SKM-1 treated with dmso at 0.1 percent for 144 hours (cell line): ENCODE results near the gene FBXO24.

Experiments used
- DNase-seq: peaks from one replicate; lab custom pipeline; 2025; ENCODE audit not compliant: unreplicated experiment; lab: John Stamatoyannopoulos, UW

Gene FBXO24

DNA sequence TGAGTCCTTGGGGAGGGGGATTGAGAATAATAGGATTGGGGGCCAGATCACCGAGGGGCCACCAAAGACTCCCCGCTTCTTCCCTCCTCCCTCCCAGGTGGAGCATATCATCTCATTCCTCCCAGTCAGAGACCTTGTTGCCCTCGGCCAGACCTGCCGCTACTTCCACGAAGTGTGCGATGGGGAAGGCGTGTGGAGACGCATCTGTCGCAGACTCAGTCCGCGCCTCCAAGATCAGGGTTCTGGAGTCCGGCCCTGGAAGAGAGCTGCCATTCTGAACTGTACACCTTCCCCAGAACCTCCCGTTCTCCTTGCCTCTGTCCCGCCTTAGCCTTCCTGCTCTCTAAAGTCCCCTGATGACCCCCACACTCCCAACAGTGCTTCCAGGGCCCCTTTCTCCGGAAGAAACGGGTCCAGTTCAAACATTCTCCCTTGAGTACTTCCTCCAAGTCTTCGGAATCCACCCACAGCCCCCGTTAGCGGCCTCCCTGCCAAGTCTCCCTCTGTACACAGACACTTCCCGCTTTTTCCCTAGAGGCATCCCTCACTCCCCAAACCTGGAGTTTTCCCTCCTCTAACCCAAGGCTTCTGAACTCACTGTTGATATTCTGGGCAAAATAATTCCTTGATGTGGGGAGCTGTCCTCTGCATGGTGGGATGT, 4.1 kb downstream of the FBXO24 start:
- no peak for DNase-seq

DNA sequence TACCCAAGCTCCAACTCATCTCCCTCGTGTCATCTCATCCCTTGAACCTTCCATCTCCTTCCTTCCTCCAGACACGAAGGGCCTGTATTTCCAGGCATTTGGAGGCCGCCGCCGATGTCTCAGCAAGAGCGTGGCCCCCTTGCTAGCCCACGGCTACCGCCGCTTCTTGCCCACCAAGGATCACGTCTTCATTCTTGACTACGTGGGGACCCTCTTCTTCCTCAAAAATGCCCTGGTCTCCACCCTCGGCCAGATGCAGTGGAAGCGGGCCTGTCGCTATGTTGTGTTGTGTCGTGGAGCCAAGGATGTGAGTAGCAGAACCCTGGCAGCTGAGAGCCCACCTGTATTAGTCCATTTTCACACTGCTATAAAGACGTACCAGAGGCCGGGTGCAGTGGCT, 5.5 kb downstream of the FBXO24 start:
- DNase-seq = no peak

DNA sequence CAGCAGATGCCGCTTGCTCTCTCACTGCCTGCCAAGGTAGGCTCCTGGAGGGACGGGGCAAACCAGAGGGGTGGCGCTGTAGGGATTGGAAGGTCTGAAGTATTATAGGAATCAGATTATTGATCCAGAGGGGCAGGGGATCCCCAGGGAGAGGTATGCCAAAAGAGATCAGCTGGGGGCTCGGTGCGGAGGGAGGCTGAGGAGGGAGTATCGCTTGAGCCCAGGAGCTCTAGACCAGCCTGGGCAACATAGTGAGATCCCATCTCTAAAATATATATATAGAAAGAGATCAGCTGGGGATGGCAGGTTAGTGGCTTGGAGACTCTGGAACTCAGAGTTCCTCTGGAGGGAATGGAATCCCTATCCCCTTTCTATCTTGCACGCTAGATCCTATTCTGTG, 9.1 kb downstream of the FBXO24 start:
- no peak for DNase-seq

DNA sequence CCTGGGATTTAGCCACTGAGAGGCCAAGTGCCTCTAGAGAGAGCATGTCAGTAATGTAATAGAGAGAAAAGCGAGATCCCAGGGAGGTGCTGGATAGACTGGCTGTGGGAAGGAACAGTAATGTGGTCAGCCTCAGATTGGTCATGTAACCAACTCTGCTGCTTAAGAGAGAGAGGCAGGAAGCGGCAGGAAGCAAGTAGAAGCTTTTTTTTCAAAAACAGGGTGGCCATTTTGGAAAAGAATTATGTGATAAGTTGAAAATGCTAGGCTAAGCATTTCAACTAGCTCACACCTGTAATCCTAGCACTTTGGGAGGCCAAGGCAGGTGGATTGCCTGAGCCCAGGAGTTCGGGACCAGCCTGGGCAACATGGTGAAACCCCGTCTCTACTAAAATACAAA, 12.3 kb downstream of the FBXO24 start:
- DNase-seq = no peak

DNA sequence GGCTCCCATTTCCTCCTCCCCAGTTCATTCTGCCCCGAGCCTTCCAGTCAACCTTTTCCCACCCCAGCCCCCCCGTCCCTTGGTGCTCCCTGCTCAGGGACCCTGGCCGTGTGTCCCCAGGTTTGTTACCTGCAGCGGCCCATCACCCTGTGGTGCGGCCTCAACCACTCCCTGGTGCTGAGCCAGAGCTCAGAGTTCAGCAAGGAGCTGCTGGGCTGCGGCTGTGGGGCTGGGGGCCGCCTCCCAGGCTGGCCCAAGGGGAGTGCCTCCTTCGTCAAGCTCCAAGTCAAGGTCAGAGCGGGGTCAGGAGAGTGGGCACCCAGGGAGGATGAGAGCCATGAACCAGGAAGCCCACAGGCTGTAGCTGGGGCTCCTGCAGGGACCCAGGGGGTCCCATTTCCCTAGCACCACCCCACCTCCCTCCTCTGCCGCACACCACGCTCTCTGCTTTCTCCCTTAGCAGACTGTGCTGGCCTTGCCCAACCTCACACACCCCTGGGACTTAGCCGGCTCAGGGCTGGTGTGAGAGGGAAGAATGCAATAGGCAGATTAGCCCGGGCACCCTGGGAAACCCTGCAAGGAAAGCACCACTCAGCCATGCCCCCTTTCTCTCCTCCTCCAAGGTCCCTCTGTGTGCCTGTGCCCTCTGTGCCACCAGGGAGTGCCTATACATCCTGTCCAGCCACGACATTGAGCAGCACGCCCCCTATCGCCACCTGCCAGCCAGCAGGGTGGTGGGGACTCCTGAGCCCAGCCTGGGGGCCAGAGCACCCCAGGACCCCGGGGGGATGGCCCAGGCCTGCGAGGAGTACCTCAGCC, 14.0 kb downstream of the FBXO24 start:
- DNase-seq = no peak

DNA sequence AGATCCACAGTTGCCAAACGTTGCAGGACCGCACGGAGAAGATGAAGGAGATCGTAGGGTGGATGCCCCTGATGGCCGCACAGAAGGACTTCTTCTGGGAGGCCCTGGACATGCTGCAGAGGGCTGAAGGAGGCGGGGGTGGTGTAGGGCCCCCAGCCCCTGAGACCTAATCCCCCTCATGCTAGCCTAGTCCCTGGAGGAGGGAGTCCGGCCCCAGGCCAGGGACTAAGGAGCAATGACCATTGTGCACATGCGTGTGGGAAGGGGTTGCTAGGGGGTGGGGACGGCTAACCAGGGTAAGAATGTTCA, 14.6 kb downstream of the FBXO24 start:
- DNase-seq = no peak

DNA sequence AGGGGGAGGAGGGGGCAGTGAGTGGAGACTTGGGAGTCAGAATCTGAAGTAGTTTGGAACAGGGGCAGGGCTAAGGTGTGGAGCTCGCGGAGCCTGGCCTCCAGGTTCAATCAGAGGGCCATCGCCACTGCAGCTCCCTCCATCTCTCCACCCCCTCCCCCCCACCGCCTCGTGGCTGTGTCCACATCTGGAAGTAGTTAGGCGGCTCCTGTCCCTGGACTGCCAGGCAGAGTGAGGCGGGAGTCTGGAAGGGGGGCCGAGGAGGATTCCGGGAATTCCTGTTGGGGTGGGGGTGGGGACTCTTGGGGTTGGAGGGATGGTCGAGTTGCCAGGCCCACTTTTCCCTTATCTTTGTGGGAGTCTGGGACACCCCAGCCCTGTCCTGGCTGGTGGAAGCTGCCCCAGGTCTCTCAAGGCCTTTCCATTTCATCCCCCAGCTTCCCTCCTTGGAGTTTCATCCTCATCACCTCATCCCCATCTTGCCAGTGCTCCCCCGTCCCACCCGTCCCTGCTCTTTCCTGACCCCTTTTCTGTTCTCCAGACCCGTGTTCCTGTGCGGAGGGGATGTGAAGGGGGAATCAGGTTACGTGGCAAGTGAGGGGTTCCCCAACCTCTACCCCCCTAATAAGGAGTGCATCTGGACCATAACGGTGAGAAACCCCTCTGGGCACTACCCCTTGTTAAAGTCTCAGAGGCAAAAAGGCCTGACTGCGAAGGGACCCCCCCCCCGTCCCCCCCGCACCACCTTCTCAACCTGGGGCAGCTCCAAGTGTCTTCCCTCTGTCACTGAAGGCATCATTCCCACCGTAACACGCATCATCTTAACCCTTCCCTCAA, 17.0 kb downstream of the FBXO24 start:
- DNase-seq = no peak

DNA sequence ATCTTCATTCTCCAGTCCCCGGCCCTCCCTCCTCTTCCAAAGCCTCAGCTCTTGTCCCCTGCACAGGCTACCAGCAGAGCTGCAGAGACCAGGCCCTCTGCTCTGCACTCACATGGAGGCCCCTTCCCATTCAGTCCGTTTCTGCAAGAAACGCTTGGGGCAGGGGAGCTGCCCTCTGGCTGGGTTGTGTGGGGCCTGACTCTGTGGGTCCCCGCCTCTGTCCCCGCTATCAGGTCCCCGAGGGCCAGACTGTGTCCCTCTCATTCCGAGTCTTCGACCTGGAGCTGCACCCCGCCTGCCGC, 17.5 kb downstream of the FBXO24 start:
- DNase-seq = no peak

DNA sequence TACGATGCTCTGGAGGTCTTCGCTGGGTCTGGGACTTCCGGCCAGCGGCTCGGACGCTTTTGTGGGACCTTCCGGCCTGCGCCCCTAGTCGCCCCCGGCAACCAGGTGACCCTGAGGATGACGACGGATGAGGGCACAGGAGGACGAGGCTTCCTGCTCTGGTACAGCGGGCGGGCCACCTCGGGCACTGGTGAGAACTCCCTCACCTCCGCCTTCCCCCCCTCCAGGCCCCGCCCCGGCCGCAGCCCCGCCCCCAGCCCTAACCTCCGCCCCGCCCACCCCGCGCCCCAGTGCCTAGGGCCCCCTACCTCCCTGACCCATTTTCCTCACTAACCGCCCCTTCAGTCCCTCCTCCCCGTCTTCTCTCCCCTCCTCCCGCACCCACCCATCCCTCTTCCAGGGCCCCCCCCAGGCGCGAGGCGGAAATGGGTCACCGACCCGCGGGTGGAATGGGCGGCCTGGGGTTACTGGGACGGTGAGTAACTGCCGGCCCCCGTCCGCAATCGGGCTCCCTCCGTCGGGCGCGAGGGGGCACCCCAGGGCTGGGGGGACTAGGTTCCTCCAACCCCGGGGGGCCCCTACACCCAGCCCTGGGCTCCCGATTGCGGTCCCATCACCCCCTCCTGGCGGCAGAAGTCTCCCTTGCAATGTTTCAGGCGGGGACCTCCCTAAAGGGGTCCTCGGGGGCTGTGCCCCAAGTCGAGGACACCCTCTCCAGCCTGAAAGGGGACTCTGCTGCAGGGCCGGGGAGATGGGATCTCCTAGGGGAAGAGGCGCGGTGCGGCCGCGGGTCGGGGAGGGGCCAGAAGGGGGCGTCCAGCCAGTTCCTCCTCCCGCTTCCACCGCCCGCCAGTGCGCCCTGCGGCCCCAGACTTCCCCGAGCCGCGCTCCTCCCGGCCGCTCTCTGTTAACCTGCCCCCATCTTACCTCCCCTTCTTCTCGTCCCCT, 18.2 kb downstream of the FBXO24 start:
- peak; percentile 80 for DNase-seq

DNA sequence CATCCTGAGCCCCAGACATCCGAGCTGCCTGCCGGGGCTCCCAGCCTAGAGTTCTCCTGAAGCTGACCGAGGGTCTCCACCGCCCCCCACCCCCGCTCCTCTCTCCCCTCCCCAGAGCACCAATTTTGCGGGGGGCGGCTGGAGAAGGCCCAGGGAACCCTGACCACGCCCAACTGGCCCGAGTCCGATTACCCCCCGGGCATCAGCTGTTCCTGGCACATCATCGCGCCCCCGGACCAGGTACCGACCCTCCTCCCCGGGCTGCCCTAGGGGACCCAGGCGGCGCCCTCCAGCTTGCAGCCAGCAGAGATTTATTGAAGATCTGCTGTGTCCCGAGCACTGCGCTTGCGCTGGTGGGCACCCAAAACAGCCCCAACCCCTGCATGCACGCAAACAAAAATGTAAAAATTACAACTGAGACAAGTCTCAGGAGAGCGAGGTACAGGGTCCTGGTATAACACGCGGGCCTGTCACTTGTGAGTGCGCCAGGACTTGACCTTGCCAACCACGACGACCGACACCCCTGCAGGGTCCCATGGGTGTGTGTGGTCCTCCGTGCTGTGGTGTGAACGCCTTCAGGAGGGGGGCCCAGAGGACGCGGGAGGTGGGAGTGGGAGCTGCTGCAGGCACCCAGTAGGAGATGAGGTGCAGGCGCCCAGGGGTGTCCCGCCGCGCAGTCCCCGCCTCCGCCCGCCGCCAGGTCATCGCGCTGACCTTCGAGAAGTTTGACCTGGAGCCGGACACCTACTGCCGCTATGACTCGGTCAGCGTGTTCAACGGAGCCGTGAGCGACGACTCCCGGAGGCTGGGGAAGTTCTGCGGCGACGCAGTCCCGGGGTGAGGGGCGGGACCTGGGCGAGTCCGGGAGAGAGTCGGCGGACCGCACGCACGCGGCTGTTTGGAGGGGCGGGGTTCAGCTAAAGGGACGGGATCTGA, 19.1 kb downstream of the FBXO24 start:
- DNase-seq = no peak

DNA sequence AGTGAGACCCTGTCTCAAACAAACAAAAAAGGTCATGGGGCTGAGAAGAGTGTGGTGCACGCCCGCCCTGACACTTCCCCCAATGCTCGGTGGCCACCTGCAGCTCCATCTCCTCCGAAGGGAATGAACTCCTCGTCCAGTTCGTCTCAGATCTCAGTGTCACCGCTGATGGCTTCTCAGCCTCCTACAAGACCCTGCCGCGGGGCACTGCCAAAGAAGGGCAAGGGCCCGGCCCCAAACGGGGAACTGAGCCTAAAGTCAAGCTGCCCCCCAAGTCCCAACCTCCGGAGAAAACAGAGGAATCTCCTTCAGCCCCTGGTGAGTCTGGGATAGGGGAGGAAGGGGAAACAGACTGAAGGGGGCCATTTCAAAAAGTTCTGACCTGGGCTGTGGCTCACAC, 20.2 kb downstream of the FBXO24 start:
- no peak for DNase-seq

DNA sequence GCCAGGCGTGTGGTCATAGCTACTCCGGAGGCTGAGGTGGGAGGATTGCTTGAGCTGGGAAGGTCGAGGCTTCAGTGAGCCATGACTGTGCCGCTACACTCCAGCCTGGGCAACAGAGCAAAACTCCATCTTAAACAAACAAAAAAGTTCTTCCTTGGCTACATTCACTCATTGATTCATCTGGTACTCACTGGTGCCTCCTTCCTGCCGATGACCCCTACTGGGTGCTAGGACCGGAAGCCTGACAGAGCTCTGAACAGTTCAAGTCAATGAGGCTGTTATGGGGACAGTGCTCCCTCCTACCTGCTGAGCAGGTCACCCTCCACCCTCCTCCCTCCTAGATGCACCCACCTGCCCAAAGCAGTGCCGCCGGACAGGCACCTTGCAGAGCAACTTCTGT, 21.0 kb downstream of the FBXO24 start:
- DNase-seq = no peak

DNA sequence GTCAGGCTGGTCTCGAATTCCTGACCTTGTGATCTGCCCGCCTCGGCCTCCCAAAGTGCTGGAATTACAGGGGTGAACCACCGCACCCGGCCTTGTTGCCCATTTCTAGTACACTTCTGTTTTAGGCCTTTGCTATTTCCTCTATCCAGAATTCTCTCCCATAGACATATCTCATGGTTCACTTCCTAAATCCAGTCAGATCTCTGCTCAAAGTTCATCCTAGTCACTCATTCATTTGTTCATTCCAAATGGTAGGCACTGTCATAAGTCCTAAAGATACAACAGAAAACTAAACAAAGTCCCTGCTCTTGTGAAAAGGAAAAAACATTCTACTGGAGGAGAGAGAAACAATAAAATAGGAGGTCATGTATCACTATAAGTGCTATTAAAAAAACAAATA, 23.8 kb downstream of the FBXO24 start:
- DNase-seq = no peak

DNA sequence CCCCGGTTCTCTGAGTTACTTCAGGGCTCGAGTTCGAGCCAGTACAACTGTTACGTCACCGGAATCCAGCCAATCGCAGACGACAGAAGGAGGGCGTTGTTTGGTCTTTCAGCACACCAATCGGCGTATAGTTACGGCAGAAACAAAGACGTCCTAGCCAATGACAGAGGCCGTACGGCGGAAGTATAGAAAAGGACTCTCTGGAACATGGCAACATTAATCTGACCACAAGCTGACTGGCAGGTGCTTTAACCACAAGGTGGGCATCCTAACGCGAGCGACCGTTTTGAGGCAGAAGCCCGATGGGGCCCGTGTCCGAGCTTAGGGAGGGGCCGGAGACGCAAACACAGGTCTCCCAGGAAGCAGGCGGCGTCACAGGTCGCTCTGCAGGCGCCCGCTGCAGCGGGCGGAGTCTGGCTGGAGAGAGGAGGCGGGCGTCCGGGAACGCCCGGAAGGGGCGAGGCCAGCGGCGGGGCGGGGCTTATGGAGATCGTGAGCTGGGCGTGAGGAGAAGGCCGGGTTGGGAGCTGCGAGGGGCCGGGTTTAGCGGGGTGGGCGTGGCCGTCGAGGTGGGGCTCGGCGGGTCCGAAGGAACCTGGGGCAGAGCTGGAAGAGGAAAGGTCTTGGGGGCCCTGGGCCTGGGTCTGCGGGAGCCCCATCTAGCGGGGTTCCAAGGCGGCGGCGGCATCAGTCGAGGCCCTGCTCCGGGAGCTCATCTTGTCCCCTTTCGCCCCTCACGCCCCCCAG, 26.0 kb downstream of the FBXO24 start, which contains the start of gene MOSPD3:
Gene MOSPD3, plus strand, starts transcription at position 558 of the 747 bp plus-strand sequence. CDS start 252 bp downstream, outside the sequence.
- DNase-seq = peak; percentile 99

DNA sequence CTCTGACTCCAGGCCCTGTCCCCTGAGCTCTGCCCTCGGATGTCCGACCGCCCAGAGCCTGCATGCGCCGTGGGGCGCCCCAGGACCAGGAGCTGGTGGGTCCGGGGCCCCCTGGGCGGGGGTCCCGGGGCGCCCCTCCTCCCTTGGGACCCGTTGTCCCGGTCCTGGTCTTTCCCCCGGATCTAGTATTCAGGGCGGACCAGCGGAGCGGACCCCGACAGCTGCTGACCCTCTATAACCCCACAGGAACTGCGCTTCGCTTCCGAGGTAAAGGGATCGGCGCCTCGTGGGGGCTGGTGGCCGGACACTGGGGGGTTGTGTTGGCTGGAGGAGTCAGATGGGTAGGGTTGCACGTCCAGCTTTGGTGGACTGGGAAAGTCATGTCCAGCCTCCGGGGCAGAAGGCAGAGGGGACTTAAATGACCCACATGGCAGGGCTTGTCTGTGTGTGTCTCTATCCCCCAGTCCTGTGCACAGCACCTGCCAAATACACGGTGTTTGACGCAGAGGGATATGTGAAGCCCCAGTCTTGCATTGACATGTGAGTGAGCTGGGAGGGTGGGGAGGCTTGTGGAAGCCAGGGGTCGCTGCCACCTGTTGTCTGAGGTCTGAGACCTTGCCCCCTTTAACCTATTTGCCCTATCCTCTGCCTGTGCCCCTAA, 26.7 kb downstream of the FBXO24 start:
- DNase-seq = no peak

DNA sequence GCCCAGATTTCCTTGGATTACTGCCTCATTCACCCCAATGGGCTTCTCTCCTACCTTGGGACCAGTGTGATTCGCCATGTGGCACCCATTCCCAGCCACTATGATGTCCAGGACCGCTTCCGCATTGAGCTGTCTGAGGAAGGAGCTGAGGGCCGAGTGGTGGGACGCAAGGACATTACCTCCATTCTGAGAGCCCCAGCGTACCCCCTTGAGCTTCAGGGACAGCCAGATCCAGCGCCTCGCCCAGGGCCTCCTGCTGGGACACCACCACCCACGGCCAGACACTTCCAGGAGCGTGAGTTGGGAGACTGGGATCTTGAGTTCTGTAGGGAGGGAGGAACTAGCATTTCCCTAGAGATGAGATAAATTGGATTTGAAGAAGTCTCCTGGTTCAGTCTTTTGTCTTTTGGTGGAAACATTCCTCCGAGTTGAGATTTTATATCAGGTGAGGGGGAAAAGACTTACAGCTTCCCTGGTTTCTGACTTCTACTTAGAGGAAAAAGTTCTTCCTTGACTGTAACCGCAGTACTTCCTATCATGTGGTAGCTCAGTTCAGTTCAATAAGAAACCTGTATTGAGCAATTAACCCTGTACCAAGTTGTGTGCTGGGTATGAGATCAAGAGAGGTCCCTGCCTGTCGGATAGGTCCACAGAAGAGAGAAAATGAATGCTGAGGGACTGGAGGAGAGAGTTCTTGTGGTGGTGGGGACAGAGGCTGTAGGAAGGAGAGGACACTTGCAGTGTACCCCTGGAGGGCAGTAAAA, 27.5 kb downstream of the FBXO24 start:
- peak; percentile 64 for DNase-seq

DNA sequence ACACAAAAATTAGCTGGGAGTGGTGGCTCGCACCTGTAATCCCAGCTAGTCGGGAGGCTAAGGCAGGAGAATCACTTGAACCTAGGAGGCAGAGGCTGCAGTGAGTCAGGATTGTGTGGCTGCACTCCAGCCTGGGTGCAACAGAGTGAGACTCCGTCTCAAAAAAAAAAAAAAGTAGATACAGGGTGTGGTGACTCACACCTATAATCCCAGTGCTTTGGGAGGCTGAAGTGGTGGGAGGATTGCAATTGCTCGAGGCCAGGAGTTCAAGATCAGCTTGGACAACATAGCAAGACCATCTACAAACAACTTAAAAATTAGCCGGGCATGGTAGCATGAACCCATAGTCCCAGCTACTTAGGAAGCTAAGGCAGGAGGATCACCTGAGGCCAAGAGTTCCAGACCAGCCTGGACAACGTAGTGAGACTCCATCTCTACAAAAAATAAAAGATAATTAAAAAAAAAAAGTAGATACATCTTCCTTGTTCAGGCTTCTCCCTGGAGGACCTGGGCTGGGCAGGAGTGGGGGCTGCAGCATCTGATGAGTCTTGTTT, 28.3 kb downstream of the FBXO24 start:
- DNase-seq = no peak

DNA sequence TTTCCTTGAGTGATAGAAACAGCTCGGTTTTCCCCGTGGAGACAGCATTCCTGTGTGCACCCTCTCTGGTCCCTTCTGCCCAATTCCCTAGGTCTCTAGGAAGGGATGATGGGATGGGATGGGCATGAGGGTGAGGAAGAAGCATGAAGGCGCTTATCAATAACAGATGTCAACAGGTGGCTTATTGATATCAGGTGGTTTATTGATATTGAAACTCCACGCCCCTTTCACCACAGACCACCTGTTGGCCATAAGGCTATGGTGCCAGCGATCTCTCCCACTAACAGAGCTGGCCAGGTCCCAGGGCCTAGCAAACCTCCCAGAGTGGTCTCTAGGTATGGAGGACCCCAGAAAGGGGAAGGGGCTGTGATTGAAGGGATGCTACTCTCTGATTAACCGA, 34.1 kb downstream of the FBXO24 start:
- no peak for DNase-seq
